Smooth muscle cell (in vitro differentiated cells): ENCODE data around the gene IL13. TPM values are rescaled to one million over a fixed set of nuclear protein-coding genes. Genes with fewer than 3 reads are reported as not detected.
"Not testable (repeated sequence)": the region's sequence is repeated elsewhere in the genome, so short reads cannot be mapped to it uniquely, and the experiment has no call there.

Experiments used
- DNase-seq: peaks from one replicate; lab custom pipeline; 2025; ENCODE audit not compliant: unreplicated experiment; lab: John Stamatoyannopoulos, UW
- H2AFZ ChIP-seq: fragments of 200-600 bp; sonication (generic); 2 replicates; pipeline ENCODE4 v1.6.0; 2016; ENCODE audit warnings: antibody characterized with exemption, low read depth, mild to moderate bottlenecking
- H3F3A ChIP-seq: fragments of 200-600 bp; sonication (generic); 2 replicates; pipeline ENCODE4 v1.6.0; 2017; ENCODE audit warnings: antibody characterized with exemption, low read depth
- H3K27ac ChIP-seq: fragments of 200-600 bp; sonication (generic); 2 replicates; pipeline ENCODE4 v1.5.1; 2016; ENCODE audit warnings: low read depth, mild to moderate bottlenecking
- H3K27me3 ChIP-seq: fragments of 200-600 bp; sonication (generic); 2 replicates; pipeline ENCODE4 v1.6.1; 2016; ENCODE audit warnings: low read depth, mild to moderate bottlenecking
- H3K36me3 ChIP-seq: fragments of 200-600 bp; sonication (generic); 2 replicates; pipeline ENCODE4 v1.5.1; 2016; ENCODE audit warnings: low read depth
- H3K4me1 ChIP-seq: fragments of 200-600 bp; sonication (generic); 2 replicates; pipeline ENCODE4 v1.5.1; 2016; ENCODE audit warnings: low read depth
- H3K4me2 ChIP-seq: fragments of 200-600 bp; sonication (generic); 2 replicates; pipeline ENCODE4 v1.6.0; 2016; ENCODE audit warnings: mild to moderate bottlenecking
- H3K4me3 ChIP-seq: fragments of 200-600 bp; sonication (generic); 2 replicates; pipeline ENCODE4 v1.5.1; 2016; ENCODE audit warnings: mild to moderate bottlenecking
- H3K79me2 ChIP-seq: fragments of 200-600 bp; sonication (generic); 2 replicates; pipeline ENCODE4 v1.6.0; 2016; ENCODE audit warnings: low read depth, mild to moderate bottlenecking
- H3K9ac ChIP-seq: fragments of 200-600 bp; sonication (generic); 2 replicates; pipeline ENCODE4 v1.6.0; 2016; ENCODE audit warnings: low read depth
- H3K9me3 ChIP-seq: fragments of 200-600 bp; sonication (generic); replicated peaks from 2 replicates; pipeline ENCODE4 v1.5.1; 2016; ENCODE audit warnings: low read depth
- H4K20me1 ChIP-seq: fragments of 200-600 bp; sonication (generic); 2 replicates; pipeline ENCODE4 v1.6.0; 2016; ENCODE audit warnings: low read depth
- WGBS: methylation state at CpG from one replicate; pipeline ENCODE4 v1.1.7; 2016; ENCODE audit warnings: low lambda C conversion rate; 5-methylcytosine and 5-hydroxymethylcytosine counted together
- polyA plus RNA-seq: library from polyadenylated mRNA; unstranded; fragments of >200 nt; fragmentation: Nextera tagmentation; extraction: Ambion mirVana; gene quantifications from 2 replicates; pipeline ENCODE4 v1.2.1, GENCODE V29; 2016
- total RNA-seq: library from RNA; depleted of rRNA; stranded (reverse); fragments of >200 nt; gene quantifications from 2 replicates; pipeline ENCODE4 v1.2.3, GENCODE V29; 2014
- TF ChIP-seq, protein P1 (sequence below): fragments of 200-600 bp; sonication (generic); IDR thresholded peaks from 2 replicates; pipeline ENCODE4 v1.5.1; 2017; ENCODE audit warnings: borderline replicate concordance, mild to moderate bottlenecking, antibody characterized with exemption; ENCODE audit not compliant: insufficient read depth, poor library complexity, severe bottlenecking

IL13 gene
- total and polyA plus RNA-seq, 2 experiments from 2014 or later = 0.18 TPM; not detected in 1

DNA sequence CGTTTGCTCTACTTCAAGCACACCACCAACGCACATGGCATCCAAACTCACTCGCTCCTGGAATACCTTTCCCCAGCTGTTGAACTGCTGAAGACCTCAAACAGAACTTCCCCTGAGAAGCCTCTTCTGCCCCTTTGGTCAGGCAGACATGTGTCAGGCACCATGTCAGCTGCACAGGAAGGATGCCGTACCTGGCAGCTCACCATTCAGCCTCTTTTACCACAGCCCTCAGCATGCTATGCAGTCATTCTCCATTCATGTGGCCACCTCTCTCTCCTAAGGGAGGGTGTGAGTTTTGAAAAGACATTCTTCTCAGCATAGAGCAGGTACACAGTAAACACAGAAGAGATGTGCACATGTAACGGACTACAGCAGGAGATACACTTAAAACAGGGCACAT is 30.0 kb downstream of the IL13 start:
- DNase-seq = no peak
- H3K27ac ChIP-seq = no peak overlapping the region
- H3K4me2 ChIP-seq = no peak overlapping the region
- H3K4me3 ChIP-seq = no peak overlapping the region
- no peaks in the 10 kb centered on the region for H3K9me3 ChIP-seq
- no peaks in the 10 kb centered on the region for H3F3A ChIP-seq
- H3K4me1 ChIP-seq = no peaks in the 10 kb centered on the region
- H3K79me2 ChIP-seq = no peaks in the 10 kb centered on the region
- H3K27me3 ChIP-seq = no peaks in the 10 kb centered on the region
- H3K36me3 ChIP-seq = no peaks in the 10 kb centered on the region
- TF ChIP-seq, protein P1, sequence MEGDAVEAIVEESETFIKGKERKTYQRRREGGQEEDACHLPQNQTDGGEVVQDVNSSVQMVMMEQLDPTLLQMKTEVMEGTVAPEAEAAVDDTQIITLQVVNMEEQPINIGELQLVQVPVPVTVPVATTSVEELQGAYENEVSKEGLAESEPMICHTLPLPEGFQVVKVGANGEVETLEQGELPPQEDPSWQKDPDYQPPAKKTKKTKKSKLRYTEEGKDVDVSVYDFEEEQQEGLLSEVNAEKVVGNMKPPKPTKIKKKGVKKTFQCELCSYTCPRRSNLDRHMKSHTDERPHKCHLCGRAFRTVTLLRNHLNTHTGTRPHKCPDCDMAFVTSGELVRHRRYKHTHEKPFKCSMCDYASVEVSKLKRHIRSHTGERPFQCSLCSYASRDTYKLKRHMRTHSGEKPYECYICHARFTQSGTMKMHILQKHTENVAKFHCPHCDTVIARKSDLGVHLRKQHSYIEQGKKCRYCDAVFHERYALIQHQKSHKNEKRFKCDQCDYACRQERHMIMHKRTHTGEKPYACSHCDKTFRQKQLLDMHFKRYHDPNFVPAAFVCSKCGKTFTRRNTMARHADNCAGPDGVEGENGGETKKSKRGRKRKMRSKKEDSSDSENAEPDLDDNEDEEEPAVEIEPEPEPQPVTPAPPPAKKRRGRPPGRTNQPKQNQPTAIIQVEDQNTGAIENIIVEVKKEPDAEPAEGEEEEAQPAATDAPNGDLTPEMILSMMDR = no peak
- no peaks in the 10 kb centered on the region for H4K20me1 ChIP-seq
- no peak overlapping the region for H2AFZ ChIP-seq
- WGBS = 95% methylated on average over 5 of the region's 5 CpGs
- no peak overlapping the region for H3K9ac ChIP-seq

GRCh38 chr5:132688536-132689339 is 30.8 kb downstream of the IL13 start:
- Histone ChIP-seq H3K9ac (no peak overlapping the region), H3K27me3 (no peaks in the 10 kb centered on the region), H3K4me2 (no peak overlapping the region), H2AFZ (no peak overlapping the region), H3K4me3 (no peak overlapping the region), H3K27ac (no peak overlapping the region), H3K9me3 (no peaks in the 10 kb centered on the region), H3K36me3 (no peaks in the 10 kb centered on the region), H4K20me1 (no peaks in the 10 kb centered on the region), H3F3A (no peaks in the 10 kb centered on the region), H3K4me1 (no peaks in the 10 kb centered on the region), H3K79me2 (no peaks in the 10 kb centered on the region)
- DNase-seq = no peak
- 84% methylated on average over 7 of the region's 7 CpGs for WGBS
- TF ChIP-seq, protein P1 = no peak

GRCh38 chr5:132689513-132689912 is 31.5 kb downstream of the IL13 start:
- Histone ChIP-seq H3K4me2 (no peak overlapping the region), H3K4me3 (no peak overlapping the region), H2AFZ (no peak overlapping the region), H3K27ac (no peak overlapping the region), H3K9ac (no peak overlapping the region), H4K20me1 (no peaks in the 10 kb centered on the region), H3F3A (no peaks in the 10 kb centered on the region), H3K9me3 (no peaks in the 10 kb centered on the region), H3K79me2 (no peaks in the 10 kb centered on the region), H3K27me3 (no peaks in the 10 kb centered on the region), H3K4me1 (no peaks in the 10 kb centered on the region), H3K36me3 (no peaks in the 10 kb centered on the region)
- TF ChIP-seq, protein P1 = no peak
- no peak for DNase-seq
- WGBS = 88% methylated on average over 7 of the region's 7 CpGs

- no peak overlapping the region for H3K4me2 ChIP-seq
- H2AFZ ChIP-seq = no peak overlapping the region
- no peak for DNase-seq
- H3F3A ChIP-seq = no peaks in the 10 kb centered on the region
- no peaks in the 10 kb centered on the region for H3K79me2 ChIP-seq
- WGBS = 97% methylated on average over 3 of the region's 3 CpGs
- no peaks in the 10 kb centered on the region for H3K36me3 ChIP-seq
- H3K9ac ChIP-seq = no peak overlapping the region
- no peaks in the 10 kb centered on the region for H3K9me3 ChIP-seq
- H3K27ac ChIP-seq = no peak overlapping the region
- TF ChIP-seq, protein P1 = no peak
- no peaks in the 10 kb centered on the region for H3K27me3 ChIP-seq
- H3K4me1 ChIP-seq = no peaks in the 10 kb centered on the region
- no peak overlapping the region for H3K4me3 ChIP-seq
- H4K20me1 ChIP-seq = no peaks in the 10 kb centered on the region
Observed at GRCh38 chr5:132690156-132690555, 32.2 kb downstream of the IL13 start.

GRCh38 chr5:132691755-132692631 is 34.0 kb downstream of the IL13 start:
- H3F3A ChIP-seq, H3K27ac ChIP-seq, H2AFZ ChIP-seq, H3K4me2 ChIP-seq, H3K36me3 ChIP-seq, H3K79me2 ChIP-seq, H3K27me3 ChIP-seq, H4K20me1 ChIP-seq, DNase-seq, H3K9me3 ChIP-seq, H3K4me3 ChIP-seq, H3K4me1 ChIP-seq, H3K9ac ChIP-seq: not testable (repeated sequence)
- WGBS = 74% methylated on average over 5 of the region's 5 CpGs
